Measurements from ENCODE around the gene ARHGAP29. TPM values are rescaled to one million over a fixed set of nuclear protein-coding genes. Genes with fewer than 3 reads are reported as not detected.

ARHGAP29 gene
- total RNA-seq, 4 donors from 2014 or later = 4.9 to 29.7 (median 8.7) TPM

DNA sequence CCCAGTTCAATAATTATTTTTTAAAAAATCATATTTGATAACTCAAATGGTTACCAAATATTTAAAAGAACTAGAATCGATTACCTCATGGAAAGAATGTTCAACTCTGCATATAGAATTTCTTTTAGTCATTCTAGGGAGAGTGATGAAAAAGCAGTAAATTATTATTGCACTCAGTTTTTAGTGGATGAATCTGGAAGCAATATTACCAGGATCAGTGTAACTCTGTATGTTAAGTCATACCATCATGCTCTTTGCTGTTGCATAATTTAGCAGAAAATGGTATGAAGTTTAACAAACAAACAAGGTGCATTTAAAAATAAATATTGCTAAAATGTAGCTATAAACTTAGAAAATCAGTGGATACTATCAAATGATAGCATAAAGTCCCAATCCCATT is 46.1 kb upstream of the ARHGAP29 start:
- H3K4me3 ChIP-seq = no peak overlapping the region
- no peak overlapping the region for H3K27ac ChIP-seq
- TF ChIP-seq POLR2A (IDR thresholded peaks at IDR 0.05) = no peak
- TF ChIP-seq, protein P1, sequence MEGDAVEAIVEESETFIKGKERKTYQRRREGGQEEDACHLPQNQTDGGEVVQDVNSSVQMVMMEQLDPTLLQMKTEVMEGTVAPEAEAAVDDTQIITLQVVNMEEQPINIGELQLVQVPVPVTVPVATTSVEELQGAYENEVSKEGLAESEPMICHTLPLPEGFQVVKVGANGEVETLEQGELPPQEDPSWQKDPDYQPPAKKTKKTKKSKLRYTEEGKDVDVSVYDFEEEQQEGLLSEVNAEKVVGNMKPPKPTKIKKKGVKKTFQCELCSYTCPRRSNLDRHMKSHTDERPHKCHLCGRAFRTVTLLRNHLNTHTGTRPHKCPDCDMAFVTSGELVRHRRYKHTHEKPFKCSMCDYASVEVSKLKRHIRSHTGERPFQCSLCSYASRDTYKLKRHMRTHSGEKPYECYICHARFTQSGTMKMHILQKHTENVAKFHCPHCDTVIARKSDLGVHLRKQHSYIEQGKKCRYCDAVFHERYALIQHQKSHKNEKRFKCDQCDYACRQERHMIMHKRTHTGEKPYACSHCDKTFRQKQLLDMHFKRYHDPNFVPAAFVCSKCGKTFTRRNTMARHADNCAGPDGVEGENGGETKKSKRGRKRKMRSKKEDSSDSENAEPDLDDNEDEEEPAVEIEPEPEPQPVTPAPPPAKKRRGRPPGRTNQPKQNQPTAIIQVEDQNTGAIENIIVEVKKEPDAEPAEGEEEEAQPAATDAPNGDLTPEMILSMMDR (IDR thresholded peaks at IDR 0.05) = no peak
- no peaks in the 10 kb centered on the region for H3K36me3 ChIP-seq
- no peak for DNase-seq
- no peaks in the 10 kb centered on the region for H3K9me3 ChIP-seq
- H3K4me1 ChIP-seq = no peaks in the 10 kb centered on the region
- no peaks in the 10 kb centered on the region for H3K27me3 ChIP-seq

DNA sequence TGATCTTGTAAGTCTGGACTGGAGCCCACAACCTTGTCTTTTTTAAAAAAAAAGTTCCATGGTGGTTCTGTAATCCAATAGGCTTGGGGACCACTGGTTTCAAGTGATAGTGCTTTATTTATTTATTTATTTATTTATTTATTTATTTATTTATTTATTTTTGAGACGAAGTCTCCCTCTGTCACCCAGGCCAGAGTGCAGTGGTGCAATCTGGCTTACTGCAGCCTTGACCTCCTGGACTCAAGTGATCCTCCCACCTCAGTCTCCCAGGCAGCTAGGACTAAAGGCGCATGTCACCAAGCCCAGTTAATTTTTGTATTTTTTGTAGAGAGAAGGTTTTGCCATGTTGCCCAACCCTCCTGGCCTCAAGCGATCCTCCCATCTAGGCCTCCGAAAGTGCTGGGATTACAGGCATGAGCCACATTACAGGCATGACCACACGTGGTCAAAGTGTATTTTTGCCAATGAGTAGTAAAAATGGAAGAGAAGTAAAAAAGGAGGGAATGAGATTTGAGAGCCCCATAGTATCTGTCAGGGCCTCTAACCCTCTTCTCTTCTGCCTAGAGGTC is 44.8 kb upstream of the ARHGAP29 start:
- TF ChIP-seq POLR2A (IDR thresholded peaks at IDR 0.05) = no peak
- TF ChIP-seq, protein P1 (IDR thresholded peaks at IDR 0.05) = no peak
- Histone ChIP-seq H3K27me3 (no peaks in the 10 kb centered on the region), H3K4me1 (no peaks in the 10 kb centered on the region), H3K9me3 (no peaks in the 10 kb centered on the region), H3K4me3 (no peak overlapping the region), H3K27ac (no peak overlapping the region), H3K36me3 (no peaks in the 10 kb centered on the region)
- no peak for DNase-seq

DNA sequence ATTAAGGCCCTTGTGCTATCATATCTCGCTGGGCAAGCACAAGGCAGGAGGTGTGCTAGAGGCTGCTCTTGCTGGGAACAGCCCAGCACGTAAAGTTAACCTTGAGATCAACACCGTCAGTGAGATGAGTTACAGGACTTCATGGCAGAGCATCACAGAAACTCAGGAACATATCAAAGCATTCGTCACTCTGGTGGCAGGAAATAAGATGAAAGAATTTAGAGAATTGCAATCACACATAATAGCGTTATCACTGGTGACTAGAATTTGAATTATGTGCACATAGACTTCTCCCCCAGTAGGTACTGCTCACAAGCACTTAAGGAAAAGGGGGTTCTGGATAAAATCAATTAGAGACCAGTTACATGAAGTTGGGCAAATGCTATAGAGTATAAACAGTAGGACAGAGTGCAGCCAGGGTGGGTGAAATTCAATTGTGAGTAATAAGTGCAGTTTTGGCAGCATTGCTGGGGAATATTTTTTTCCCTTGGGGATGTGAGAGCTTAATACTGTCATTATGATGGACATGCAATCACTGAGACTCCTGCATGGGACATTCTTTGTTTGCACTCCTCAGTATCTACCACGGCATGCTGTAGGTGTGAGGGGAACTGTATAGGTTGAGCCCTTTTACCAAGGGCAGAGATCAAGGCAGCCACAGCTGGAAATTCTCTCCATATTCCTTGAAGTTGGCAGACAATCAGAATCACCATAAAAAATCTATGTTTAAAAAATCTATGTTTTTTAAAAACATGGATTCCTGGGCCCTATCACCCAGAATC is 44.2 kb upstream of the ARHGAP29 start:
- no peak for DNase-seq
- TF ChIP-seq, protein P1 (IDR thresholded peaks at IDR 0.05) = no peak
- no peak for TF ChIP-seq POLR2A (IDR thresholded peaks at IDR 0.05)
- no peaks in the 10 kb centered on the region for H3K4me1 ChIP-seq
- no peak overlapping the region for H3K27ac ChIP-seq
- no peaks in the 10 kb centered on the region for H3K27me3 ChIP-seq
- no peaks in the 10 kb centered on the region for H3K36me3 ChIP-seq
- no peak overlapping the region for H3K4me3 ChIP-seq
- no peaks in the 10 kb centered on the region for H3K9me3 ChIP-seq

DNA sequence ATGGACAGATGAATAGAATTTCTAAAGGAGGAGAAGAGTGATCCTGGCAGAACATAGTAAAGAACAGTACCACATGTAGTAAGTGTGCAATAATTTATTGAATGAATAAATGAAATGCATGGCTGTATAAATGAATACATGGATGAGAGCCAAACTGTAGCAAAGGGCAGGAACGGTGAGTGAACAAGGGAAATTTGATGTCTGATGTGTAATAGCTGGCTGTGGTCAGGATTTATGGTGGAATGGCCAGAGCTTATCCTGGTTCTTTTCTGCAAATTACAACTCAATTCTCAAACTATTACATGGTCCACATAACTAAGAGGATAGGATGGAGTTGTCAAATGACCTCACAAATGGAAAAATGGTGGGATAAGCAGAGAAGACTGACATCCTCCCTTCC is 43.2 kb upstream of the ARHGAP29 start:
- H3K36me3 ChIP-seq = no peaks in the 10 kb centered on the region
- no peak overlapping the region for H3K4me3 ChIP-seq
- H3K27me3 ChIP-seq = no peaks in the 10 kb centered on the region
- H3K4me1 ChIP-seq = no peaks in the 10 kb centered on the region
- DNase-seq = no peak
- H3K27ac ChIP-seq = no peak overlapping the region
- TF ChIP-seq POLR2A (IDR thresholded peaks at IDR 0.05) = no peak
- TF ChIP-seq, protein P1 (IDR thresholded peaks at IDR 0.05) = no peak
- H3K9me3 ChIP-seq = no peaks in the 10 kb centered on the region

DNA sequence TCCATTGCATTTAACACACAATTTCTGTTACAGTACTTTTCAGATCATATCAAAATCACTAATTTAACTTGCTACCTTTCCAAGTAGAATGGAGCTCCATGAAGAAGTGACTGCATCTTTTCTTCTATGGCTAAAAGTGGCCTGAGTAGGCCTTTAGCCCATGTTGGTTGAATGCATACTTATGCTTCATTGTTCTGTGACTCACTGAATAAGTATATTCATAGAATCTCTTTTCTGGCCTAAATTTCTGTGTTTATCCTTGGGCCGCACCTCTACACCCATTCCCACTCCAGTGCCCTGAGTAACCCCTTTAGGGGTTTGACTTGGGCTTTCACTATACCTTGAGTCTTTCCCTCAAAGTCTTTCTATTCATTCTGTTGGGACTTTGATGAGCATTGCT is 42.1 kb upstream of the ARHGAP29 start:
- H3K27ac ChIP-seq = no peak overlapping the region
- DNase-seq = no peak
- TF ChIP-seq, protein P1 (IDR thresholded peaks at IDR 0.05) = no peak
- no peak for TF ChIP-seq POLR2A (IDR thresholded peaks at IDR 0.05)
- H3K4me3 ChIP-seq = no peak overlapping the region
- H3K36me3 ChIP-seq = no peaks in the 10 kb centered on the region
- no peaks in the 10 kb centered on the region for H3K4me1 ChIP-seq
- H3K27me3 ChIP-seq = no peaks in the 10 kb centered on the region
- no peaks in the 10 kb centered on the region for H3K9me3 ChIP-seq

Data from Peyer's patch (tissue), 4 donors.